GM21528 (cell line): ENCODE data around the gene WDR64.
"Not testable (repeated sequence)": the region's sequence is repeated elsewhere in the genome, so short reads cannot be mapped to it uniquely, and the experiment has no call there.

ENCODE experiments used
- ATAC-seq: cut with Tn5 transposase; IDR thresholded peaks from one replicate; pipeline ENCODE4 v1.9.1; 2021; ENCODE audit warnings: mild to moderate bottlenecking, moderate library complexity; ENCODE audit not compliant: unreplicated experiment, low FRiP score

The WDR64 gene

DNA sequence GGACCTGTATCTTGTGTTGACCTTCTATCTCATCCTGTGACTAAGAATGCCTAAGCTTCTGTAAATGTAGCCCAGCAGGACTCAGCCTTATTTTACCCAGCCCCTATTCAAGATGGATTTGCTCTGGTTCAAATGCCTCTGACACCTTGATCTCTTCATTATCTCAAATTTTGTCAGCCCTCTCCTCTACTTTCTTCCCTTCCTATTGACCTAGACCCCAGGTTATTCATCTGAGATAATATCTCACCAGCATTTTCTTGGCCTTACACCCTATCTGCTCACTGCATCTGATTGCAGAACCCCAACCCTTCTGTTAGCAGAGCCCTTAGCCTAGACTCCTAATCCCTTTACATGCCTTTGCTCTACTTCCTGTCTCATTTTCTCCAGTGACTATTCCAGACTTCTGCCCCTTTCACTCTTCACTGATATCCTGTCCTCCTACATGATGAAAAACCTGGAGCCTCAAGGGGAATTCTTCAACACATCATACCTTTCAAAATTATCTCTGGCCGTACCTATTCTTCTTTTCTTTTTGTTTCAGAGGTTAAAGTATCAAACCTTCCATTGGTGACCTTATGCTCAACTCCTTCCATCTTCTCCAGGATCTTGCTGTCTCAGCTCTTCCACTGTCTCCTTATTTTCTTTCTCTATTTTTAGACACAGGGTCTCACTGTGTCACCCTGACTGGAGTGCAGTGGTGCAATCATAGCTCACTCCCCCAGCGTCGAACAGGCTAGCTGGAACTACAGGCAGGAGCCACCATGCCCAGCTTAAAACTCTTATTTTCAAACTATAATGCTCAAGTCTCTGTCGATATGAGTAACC, 44.9 kb downstream of the WDR64 start:
- no peak for ATAC-seq

DNA sequence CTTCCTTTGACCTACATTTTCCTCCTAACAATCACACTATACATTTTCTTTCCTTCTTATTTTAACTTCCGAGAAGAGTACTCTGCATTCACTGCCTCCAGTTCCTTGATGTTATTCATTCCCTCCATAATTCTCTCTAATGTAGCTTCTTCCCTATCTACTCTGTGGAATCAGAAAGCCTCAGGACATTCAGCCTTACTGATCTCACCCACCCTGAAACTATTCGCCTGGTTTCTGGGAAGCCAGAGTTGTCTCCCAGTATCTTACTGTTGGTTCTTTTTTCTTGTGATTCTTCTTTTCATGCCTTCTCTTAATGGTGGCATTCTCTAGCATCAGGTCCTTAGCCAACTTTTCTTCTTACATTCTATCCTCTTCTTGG, 45.5 kb downstream of the WDR64 start:
- no peak for ATAC-seq

GRCh38 chr1:241698177-241698576, 46.1 kb downstream of the WDR64 start:
- no peak for ATAC-seq

GRCh38 chr1:241701483-241702295, 49.6 kb downstream of the WDR64 start:
- ATAC-seq, result no peak

DNA sequence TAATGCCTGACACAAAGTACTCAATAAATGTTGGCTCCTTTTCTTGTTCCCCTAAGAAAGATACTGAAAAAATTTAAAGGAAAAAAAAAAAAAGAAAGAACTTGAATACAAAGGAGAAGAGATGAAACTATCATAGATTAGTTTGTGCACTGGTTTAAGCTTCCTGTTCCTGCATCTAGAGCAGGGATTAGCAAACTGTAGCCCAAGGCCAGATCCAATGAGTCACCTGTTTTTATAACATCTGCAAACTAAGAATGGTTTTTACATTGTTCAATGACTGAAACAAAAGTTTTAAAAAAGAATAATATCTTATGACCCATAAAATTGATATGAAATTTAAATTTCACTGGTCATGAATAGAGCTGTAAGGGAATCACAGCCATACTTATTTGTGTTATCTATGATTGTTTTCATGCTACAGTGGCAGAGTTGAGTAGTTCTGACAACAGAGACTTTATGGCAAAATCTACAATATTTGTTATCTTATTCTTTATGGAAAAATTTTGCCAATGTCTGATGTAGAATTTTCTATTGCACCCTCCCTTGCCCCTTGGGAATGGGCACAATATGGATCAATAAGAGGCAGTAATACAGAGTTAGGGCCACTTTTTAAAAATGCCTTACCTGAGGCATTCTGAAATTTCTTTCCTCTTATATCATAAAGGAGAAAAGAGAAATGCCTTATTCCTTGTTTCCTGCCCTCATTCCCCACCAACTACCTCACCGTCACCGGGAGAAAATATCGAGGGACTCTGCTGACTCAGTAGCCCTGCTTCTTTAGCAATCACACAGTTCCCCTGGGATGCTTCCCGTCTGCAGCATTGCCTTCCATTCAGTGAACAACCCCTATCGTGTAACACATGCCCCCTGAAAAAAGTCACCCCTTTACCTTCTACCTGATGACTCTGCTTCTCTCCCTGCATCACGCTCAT, 50.6 kb downstream of the WDR64 start:
- ATAC-seq, result no peak

DNA sequence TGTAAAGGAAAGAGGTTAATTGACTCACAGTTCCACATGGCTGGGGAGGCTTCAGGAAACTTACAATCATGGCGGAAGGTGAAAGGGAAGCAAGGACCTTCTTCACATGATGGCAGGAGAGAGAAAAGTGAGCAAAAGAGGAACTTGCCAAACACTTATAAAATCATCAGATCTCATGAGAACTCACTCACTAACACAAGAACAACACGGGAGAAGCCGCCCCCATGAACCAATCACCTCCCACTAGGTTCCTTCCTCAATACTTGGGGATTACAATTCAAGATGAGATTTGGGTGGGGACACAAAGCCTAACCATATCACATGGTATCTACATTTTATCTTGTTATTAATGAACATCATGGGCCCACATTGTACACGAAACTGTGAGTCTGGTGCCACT, 51.7 kb downstream of the WDR64 start:
- not testable (repeated sequence) for ATAC-seq

- no peak for ATAC-seq
These were observed 54.2 kb downstream of the WDR64 start for GRCh38 chr1:241706257-241706656.

DNA sequence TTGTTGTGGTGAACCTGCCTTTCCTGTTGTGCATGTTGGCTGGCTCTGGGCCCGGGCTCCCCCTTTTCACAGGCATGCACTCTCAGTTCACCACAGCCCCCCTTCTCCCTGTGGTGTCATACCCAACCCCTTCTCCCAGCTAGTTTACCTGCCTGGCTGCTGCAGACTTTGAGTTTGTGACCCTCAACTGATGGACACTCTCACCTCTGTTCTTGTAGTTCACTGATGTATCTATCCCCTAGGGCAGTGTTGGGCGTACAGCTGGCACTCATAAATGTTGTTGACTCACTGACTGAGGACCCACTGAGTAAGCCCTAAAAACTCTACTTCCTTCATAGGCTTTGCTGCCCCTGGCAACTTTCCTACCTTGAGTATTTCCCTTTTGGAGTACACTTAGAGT, 54.9 kb downstream of the WDR64 start:
- no peak for ATAC-seq

DNA sequence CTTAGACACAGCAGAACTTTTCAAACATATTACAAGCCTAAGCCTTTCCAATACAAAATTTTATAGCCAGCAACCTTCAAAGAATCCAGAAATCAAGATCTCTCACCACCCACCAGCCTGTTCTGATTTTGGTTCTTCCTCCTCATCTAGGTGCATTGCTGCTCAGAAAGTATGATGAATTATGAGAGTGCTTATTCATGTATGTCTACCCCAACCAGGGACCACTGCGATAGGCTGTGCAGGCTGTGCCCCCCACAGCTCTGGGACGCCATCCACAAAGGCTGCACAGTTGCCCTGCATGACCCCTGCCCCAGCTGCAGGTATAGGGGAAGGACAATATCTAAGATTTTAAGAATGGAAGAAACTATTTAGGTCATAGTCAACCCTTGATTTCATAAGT, 55.4 kb downstream of the WDR64 start:
- no peak for ATAC-seq

GRCh38 chr1:241711326-241711725, 59.2 kb downstream of the WDR64 start:
- no peak for ATAC-seq

DNA sequence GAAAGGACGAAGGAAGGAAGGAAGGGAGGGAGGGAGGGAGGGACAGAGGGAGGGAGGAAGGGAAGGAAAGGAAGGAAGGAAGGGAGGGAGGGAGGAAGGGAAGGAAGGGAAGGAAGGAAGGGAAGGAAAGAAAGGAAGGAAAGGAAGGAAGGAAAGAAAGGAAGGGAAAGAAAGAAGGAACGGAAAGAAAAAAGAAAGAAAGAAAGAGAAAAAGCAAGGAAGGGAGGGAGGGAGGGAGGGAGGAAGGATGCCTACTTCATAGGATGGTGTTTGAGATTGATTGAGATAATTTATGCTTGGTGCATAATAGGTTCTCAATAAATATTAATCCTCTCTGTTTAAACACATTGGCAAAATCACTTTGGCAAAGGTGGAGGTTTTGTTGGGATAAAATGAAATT, 61.2 kb downstream of the WDR64 start:
- no peak for ATAC-seq

DNA sequence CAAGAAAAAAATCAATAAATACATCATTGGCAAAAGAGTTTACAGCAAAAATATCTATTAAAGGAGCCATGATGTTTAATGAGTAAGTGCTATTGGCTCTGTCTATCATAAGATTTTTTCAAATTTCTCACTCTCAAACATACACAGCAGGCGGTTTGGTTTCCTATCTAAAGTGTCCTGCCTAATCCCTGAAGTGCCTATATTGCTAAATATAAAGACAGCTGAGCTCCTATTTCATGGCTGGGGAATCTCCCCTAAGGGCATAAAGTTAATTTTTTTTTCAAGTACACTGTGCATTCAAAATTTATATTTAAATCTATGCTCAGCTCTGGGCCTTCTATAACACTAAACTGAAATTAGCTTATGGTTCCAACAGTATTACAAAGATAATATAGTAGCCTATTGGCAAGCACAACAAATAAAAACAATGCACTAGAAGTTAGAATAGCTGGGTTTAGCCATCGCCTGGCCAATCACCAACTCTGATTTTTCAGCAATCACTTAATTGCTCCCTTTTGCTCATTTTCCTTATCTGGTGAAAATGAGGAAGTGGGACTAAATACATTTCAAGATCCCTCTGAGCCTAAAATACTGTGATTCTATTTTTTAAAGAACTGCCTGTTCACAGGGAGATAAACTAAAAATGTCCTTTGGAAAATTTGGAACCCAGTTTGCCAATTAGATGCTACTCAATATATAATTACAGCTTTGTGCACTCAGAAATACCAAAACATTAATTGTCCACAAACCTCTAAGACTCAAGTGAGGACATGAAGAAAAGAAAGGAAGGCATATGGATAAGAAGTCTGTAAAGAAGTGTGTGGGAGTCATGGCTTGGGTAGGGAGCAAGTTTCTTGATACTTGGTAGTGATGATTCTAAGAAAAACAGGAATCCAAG, 62.5 kb downstream of the WDR64 start:
- no peak for ATAC-seq

DNA sequence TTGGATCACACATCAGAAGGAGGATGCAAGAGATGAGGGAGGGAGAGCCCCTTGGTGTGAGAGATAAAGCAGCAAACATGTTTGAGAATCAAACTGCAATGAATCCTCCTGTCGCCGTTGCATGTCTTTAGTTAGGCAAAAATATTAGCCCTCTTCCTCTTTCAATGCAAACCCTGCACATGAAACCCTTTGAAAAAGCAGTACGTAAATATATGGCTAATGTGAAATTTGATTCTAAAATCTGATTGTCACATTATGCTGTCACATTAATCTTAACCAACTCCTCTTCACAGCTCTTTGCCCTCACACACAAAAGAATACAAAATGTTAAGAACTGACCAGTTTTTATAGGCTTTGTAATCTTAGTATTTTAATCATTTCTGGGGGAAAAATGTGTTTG, 63.4 kb downstream of the WDR64 start:
- ATAC-seq, result no peak

DNA sequence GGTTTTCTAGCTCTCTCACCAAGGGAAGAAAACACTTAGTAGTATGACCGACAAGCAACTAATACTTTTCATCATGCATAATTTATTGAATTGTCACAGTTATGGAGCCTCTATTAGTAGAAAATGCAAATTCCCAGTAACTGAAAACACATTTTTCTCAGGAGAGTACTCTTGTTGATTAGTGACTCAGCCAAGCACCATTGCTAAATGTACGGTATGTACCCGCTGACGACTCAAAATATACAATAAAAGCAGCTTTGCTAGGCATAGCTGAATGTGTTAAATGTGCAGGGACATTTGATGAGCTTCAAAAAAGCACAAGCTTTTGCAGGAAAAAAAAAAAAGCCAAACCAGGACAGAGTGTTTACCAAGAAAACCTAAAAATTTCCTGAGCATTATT, 63.9 kb downstream of the WDR64 start:
- no peak for ATAC-seq

- no peak for ATAC-seq
These were observed 65.0 kb downstream of the WDR64 start for GRCh38 chr1:241716915-241717656.

- ATAC-seq, result no peak
These were observed 65.9 kb downstream of the WDR64 start for GRCh38 chr1:241717975-241718374.

DNA sequence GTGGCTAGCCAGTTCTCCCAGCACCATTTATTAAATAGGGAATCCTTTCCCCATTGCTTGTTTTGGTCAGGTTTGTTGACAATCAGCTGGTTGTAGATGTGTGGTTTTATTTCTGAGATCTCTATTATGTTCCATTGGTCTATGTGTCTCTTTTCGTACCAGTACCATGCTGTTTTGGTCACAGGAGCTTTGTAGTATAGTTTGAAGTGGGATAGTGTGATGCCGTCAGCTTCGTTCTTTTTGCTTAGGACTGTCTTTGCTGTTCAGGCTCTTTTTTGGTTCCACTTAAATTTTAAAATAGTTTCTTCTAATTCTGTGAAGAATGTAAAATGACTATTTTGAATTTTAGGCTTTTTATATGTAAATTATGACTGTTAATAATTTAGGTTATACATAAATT, 68.9 kb downstream of the WDR64 start:
- ATAC-seq, result no peak

- no peak for ATAC-seq
These were observed 70.9 kb downstream of the WDR64 start for GRCh38 chr1:241722947-241723346.

DNA sequence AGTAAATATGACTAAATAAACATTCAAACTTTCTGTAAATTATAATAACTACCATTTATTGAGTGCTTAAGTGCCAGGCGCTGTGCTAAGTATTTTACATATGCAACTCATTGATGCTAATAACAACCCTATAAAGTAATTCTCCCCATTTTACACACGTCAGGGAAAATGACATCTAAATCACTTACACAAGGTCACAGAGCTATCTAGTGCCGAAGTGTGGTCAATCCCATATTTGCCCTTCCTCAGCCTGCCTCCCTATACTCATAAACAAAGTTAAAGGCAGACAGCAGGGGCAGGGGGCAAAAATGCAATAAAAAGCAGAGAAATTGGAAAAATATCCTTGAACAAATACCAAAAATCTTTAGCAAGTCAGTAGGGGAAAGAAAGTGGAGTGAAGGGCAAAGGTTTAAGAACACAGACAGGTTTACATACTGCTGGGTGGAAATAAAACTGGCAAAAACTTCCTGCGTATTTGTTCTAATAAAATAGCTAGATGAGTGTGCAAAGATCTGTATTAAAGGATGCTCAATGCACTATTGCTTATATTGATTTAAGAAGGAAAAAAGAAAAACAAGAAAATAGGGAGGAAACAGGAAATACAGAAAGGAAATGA, 72.8 kb downstream of the WDR64 start:
- ATAC-seq, result no peak
